Measurements from ENCODE around the gene GALNT6. TPM values are rescaled to one million over a fixed set of nuclear protein-coding genes. Genes with fewer than 3 reads are reported as not detected.

Gene GALNT6
- total and polyA plus RNA-seq, 2 experiments from 2014 or later, result 28.4 to 30.7 TPM

GRCh38 chr12:51388069-51388799, 3.0 kb downstream of the GALNT6 start:
- no peaks in the 10 kb centered on the region for H3K9me2 ChIP-seq (replicated peaks; ENCODE audit: insufficient read depth)
- no peak for TF ChIP-seq EZH2 (IDR thresholded peaks at IDR 0.05; ENCODE audit: borderline replicate concordance)
- TF ChIP-seq EZH2phosphoT487 (IDR thresholded peaks at IDR 0.05; ENCODE audit: low read depth, severe bottlenecking, unreplicated experiment), result no peak
- TF ChIP-seq CTCF (IDR thresholded peaks at IDR 0.05; ENCODE audit: poor library complexity), result no peak
- no peaks in the 10 kb centered on the region for H3K36me3 ChIP-seq (replicated peaks; ENCODE audit: insufficient read depth, low read depth)
- H3K27me3 ChIP-seq, result no peaks in the 10 kb centered on the region
- H3K9me3 ChIP-seq (ENCODE audit: low read depth), result no peaks in the 10 kb centered on the region
- H3K27ac ChIP-seq, result peak overlapping the region; percentile 19
- 52% methylated on average over 10 of the region's 10 CpGs for WGBS (ENCODE audit: low lambda C conversion rate, missing lambda C conversion rate)
- DNase-seq (ENCODE audit: low spot score), result peak; percentile 50
- H3K4me2 ChIP-seq, result peak overlapping the region; percentile 15
- H3K4me1 ChIP-seq (ENCODE audit: insufficient read depth), result peaks cover 20% of the 10 kb centered on the region
- no peak overlapping the region for H3K4me3 ChIP-seq
- no peaks in the 10 kb centered on the region for H3K79me2 ChIP-seq
- H2AFZ ChIP-seq, result no peak overlapping the region
- H4K20me1 ChIP-seq (ENCODE audit: insufficient read depth, poor library complexity, severe bottlenecking), result no peaks in the 10 kb centered on the region

DNA sequence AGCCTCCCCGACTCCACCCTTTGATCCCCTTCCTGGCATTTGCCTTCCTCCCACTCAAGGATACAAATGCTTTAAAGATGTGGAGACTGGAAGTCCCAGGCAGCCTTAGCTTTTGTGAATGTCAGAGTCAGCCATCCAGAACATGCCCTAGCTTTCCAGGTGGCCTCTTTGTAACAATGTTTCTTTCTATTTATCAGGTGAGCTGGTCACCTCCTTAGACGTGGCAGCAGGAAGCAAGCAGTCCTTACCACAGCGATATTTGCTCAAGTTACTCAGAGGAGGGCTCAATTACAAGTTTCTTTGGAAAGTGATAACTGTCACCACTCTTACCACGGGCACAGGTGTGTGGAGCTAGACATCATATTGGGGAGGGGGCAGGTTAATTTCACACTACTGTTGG, 4.9 kb downstream of the GALNT6 start:
- no peak overlapping the region for H2AFZ ChIP-seq
- no peak for TF ChIP-seq EZH2phosphoT487 (IDR thresholded peaks at IDR 0.05; ENCODE audit: low read depth, severe bottlenecking, unreplicated experiment)
- TF ChIP-seq EZH2 (IDR thresholded peaks at IDR 0.05; ENCODE audit: borderline replicate concordance), result no peak
- no peak for TF ChIP-seq CTCF (IDR thresholded peaks at IDR 0.05; ENCODE audit: poor library complexity)
- H3K79me2 ChIP-seq, result no peaks in the 10 kb centered on the region
- H3K4me2 ChIP-seq, result no peak overlapping the region
- no peaks in the 10 kb centered on the region for H3K36me3 ChIP-seq (replicated peaks; ENCODE audit: insufficient read depth, low read depth)
- peaks cover 20% of the 10 kb centered on the region for H3K4me1 ChIP-seq (ENCODE audit: insufficient read depth)
- H3K27ac ChIP-seq, result peak overlapping the region; percentile 50
- H4K20me1 ChIP-seq (ENCODE audit: insufficient read depth, poor library complexity, severe bottlenecking), result no peaks in the 10 kb centered on the region
- WGBS (ENCODE audit: low lambda C conversion rate, missing lambda C conversion rate), result 54% methylated on average over 4 of the region's 4 CpGs
- no peak for DNase-seq (ENCODE audit: low spot score)
- no peaks in the 10 kb centered on the region for H3K27me3 ChIP-seq
- H3K9me3 ChIP-seq (ENCODE audit: low read depth), result no peaks in the 10 kb centered on the region
- H3K9me2 ChIP-seq (replicated peaks; ENCODE audit: insufficient read depth), result no peaks in the 10 kb centered on the region
- no peak overlapping the region for H3K4me3 ChIP-seq

- Histone ChIP-seq H3K36me3 (replicated peaks; ENCODE audit: insufficient read depth, low read depth) (no peaks in the 10 kb centered on the region), H3K27me3 (no peaks in the 10 kb centered on the region), H3K27ac (no peak overlapping the region), H2AFZ (no peak overlapping the region), H3K79me2 (no peaks in the 10 kb centered on the region), H3K9me3 (ENCODE audit: low read depth) (no peaks in the 10 kb centered on the region), H3K4me2 (no peak overlapping the region), H4K20me1 (ENCODE audit: insufficient read depth, poor library complexity, severe bottlenecking) (no peaks in the 10 kb centered on the region), H3K9me2 (replicated peaks; ENCODE audit: insufficient read depth) (no peaks in the 10 kb centered on the region), H3K4me3 (no peak overlapping the region), H3K4me1 (ENCODE audit: insufficient read depth) (peaks cover 7% of the 10 kb centered on the region)
- no peak for DNase-seq (ENCODE audit: low spot score)
- 56% methylated on average over 6 of the region's 6 CpGs for WGBS (ENCODE audit: low lambda C conversion rate, missing lambda C conversion rate)
- TF ChIP-seq CTCF (IDR thresholded peaks at IDR 0.05; ENCODE audit: poor library complexity) (no peak), EZH2 (IDR thresholded peaks at IDR 0.05; ENCODE audit: borderline replicate concordance) (no peak), EZH2phosphoT487 (IDR thresholded peaks at IDR 0.05; ENCODE audit: low read depth, severe bottlenecking, unreplicated experiment) (no peak)
Observed at GRCh38 chr12:51383269-51383905, 7.8 kb downstream of the GALNT6 start.

Data from hepatocyte (in vitro differentiated cells).